Left kidney (tissue), 2 donors: ENCODE measurements around the gene SPRY1. TPM values are rescaled to one million over a fixed set of nuclear protein-coding genes. Genes with fewer than 3 reads are reported as not detected.
A peak's percentile ranks its signal among the peaks of the same experiment; 100 is the strongest.

Source experiments
- DNase-seq: peaks from one replicate; pipeline ENCODE4 v3.0.0-alpha.2; 2013
- polyA plus RNA-seq: library from polyadenylated mRNA; unstranded; fragments of 120-200 nt; gene quantifications from one replicate; pipeline ENCODE4 v1.2.1, GENCODE V29; 2013; ENCODE audit not compliant: insufficient read length

Gene SPRY1
- polyA plus RNA-seq, 1 donor: 84.1 TPM

- no peak for DNase-seq
Observed at GRCh38 chr4:123438031-123438430, 41.4 kb downstream of the SPRY1 start.

GRCh38 chr4:123443401-123444289, 47.0 kb downstream of the SPRY1 start:
- DNase-seq: no peak

- peak; percentile 78 for DNase-seq
Observed at GRCh38 chr4:123444290-123444731, 47.7 kb downstream of the SPRY1 start.

DNA sequence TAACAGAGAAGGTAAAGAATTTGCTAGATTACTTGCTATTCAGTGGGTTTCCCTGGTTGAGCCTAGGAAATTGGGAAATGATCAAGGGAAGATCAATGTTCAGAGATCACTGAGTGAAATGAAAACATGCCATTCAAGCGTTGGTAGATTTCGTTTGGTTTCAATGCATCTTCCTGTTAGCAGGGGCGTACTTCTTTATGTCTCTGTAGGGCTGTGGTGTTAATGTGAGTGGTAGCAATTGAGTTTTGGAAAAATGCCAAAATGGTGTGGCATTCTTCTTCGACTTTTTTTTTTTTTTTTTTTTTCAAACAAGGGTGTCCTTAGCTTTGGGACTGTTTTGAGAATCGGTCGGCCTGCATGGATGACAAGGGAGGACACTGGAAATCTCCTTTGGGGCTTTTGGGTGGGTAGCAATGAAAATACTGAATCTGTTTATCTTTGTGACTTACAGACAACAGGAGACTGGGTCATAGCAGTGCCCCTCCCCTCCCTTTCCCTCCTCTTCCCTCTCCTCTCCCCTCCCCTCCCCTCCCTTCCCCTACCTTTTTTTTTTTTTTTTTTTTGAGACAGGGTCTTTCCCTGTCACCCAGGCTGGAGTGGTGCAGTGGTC, 50.4 kb downstream of the SPRY1 start:
- no peak for DNase-seq

DNA sequence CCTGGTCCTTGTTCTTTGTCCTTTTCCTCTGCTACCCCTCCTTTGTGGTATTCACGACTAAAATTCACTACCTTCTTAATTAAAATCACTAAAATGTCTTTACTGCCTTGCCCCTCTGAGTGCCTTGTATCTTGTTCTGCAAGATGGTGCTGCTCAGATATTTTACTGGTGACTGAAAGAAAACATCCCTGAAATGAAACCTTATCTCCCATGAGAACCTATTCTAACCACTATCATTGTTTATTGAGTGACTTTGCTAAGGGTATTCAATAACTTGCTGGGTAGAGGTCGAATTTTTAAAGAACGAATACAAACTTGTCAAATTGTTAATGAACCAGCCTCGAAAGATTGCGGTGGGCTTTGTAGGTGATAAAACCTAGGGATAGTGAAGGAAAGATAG, 52.8 kb downstream of the SPRY1 start:
- no peak for DNase-seq

DNA sequence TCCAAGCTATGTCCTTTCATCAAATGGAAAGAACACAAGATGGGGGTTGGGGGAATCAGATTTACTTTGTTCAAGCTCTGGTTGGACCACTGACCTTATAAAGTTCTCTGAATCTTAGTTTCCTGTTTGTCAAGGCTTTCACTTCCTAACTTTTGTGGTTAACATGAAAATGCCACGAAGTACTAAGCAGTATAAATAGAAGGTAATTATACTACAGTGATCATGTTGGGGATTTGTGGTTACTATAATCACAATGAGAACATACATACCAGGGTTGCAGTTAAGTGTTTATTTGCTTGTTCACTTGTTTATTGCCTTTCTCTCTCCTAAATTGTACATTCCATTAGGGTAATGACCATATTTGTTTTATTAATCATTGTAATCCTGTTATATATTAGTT, 53.2 kb downstream of the SPRY1 start:
- no peak for DNase-seq

- DNase-seq: no peak
Observed at GRCh38 chr4:123450393-123450792, 53.8 kb downstream of the SPRY1 start.

- DNase-seq: no peak
Observed at GRCh38 chr4:123452616-123453015, 56.0 kb downstream of the SPRY1 start.

GRCh38 chr4:123453061-123453680, 56.6 kb downstream of the SPRY1 start:
- DNase-seq: no peak
